K562 (cell line): Measurements from ENCODE around the gene DLGAP1. TPM values are rescaled to one million over a fixed set of nuclear protein-coding genes. Genes with fewer than 3 reads are reported as not detected.

ENCODE experiments used
- ATAC-seq: fragments of 200-7000 bp; cut with Tn5 transposase; 3 replicates; pipeline ENCODE4 v1.9.1; 2020; ENCODE audit warnings: moderate library complexity
- BruUV-seq: library from RNA; stranded (reverse); fragments of 400-500 nt; replicated peaks from 2 replicates; lab custom pipeline; 2021; lab: Mats Ljungman, UMichigan
- CTCF ChIA-PET: fragments of 300-600 bp; formaldehyde crosslinking; extraction: SDS; loops from one replicate; lab custom pipeline; 2021; ENCODE audit warnings: low intra/inter-chr PET ratio; lab: Yijun Ruan, JAX
- POLR2A ChIA-PET: fragments of 300-600, 350-650 bp; sonication (Branson Sonifier 250); formaldehyde crosslinking; extraction: SDS; loops from one replicate; lab custom pipeline; 2021; ENCODE audit warnings: antibody characterized with exemption, inconsistent platforms; lab: Yijun Ruan, JAX
- DNase-seq, 4 experiments: peaks; one replicate each; pipeline versions ENCODE4 v3.0.0 to v3.0.0-alpha.2; 2011 to 2018; ENCODE audit warnings: low spot score in 3 of 4, mixed read lengths in 3 of 4; ENCODE audit errors: extremely low read depth in 1 of 4
- FAIRE-seq: peaks from 2 replicates; lab custom pipeline; 2011; peaks lifted over from hg19 to GRCh38; lab: Jason Lieb, UNC
- H2AFZ ChIP-seq: 2 replicates; pipeline ENCODE4 v1.6.0; 2011; ENCODE audit warnings: low read depth, low read length, control low read depth, inconsistent platforms
- H3K27ac ChIP-seq: fragments of 200-600 bp; 3 replicates; pipeline ENCODE4 v1.8.0; 2011; ENCODE audit warnings: low read depth, mild to moderate bottlenecking, control low read depth, inconsistent platforms, low read length, moderate library complexity, mixed read lengths; ENCODE audit errors: extremely low read depth
- H3K27me3 ChIP-seq, 2 experiments: fragments of 300-600 bp in 1 of 2; 2 replicates in 1 of 2; 3 replicates in 1 of 2; pipeline versions ENCODE4 v1.6.0 to v1.8.0; 2011; ENCODE audit warnings: inconsistent platforms in 2 of 2, low read length in 2 of 2, mild to moderate bottlenecking in 1 of 2, mixed read lengths in 1 of 2, moderate library complexity in 1 of 2; ENCODE audit not compliant: control insufficient read depth in 2 of 2, insufficient read depth in 2 of 2
- H3K36me3 ChIP-seq: fragments of 300-600 bp; 3 replicates; pipeline ENCODE4 v1.8.0; 2011; ENCODE audit warnings: mild to moderate bottlenecking, low read length, inconsistent platforms; ENCODE audit not compliant: control insufficient read depth, insufficient read depth
- H3K4me1 ChIP-seq, 2 experiments: fragments of 200-600 bp in 1 of 2; replicated peaks in 1 of 2; 2 replicates in 1 of 2; 3 replicates in 1 of 2; pipeline versions ENCODE4 v1.5.1 to v1.8.0; 2011; ENCODE audit warnings: inconsistent platforms in 2 of 2, low read length in 2 of 2, mild to moderate bottlenecking in 1 of 2, mixed read lengths in 1 of 2, moderate library complexity in 1 of 2; ENCODE audit not compliant: control insufficient read depth in 2 of 2, insufficient read depth in 2 of 2
- H3K4me2 ChIP-seq: 2 replicates; pipeline ENCODE4 v1.6.1; 2011; ENCODE audit warnings: low read length, control low read depth, inconsistent platforms, mixed read lengths; ENCODE audit not compliant: insufficient read depth
- H3K4me3 ChIP-seq: fragments of 200-600 bp; sonication (generic), shearing (Covaris generic); 2 replicates; pipeline ENCODE4 v1.5.1; 2016; ENCODE audit warnings: control low read depth, inconsistent platforms
- H3K79me2 ChIP-seq: fragments of 200-600 bp; 3 replicates; pipeline ENCODE4 v1.8.0; 2011; ENCODE audit warnings: low read length, inconsistent platforms; ENCODE audit not compliant: control insufficient read depth, insufficient read depth
- H3K9ac ChIP-seq, 2 experiments: 2 replicates each; pipeline versions ENCODE4 v1.6.0 to v1.6.1; 2011; ENCODE audit warnings: low read depth in 2 of 2, low read length in 2 of 2, control low read depth in 1 of 2, inconsistent platforms in 1 of 2, mild to moderate bottlenecking in 1 of 2, mixed read lengths in 1 of 2; ENCODE audit not compliant: insufficient read depth in 1 of 2
- H3K9me1 ChIP-seq: one replicate; pipeline ENCODE4 v1.6.0; 2011; ENCODE audit warnings: inconsistent platforms, mild to moderate bottlenecking, low read length, moderate library complexity; ENCODE audit not compliant: control insufficient read depth, insufficient read depth
- H3K9me3 ChIP-seq: replicated peaks from 2 replicates; pipeline ENCODE4 v1.5.1; 2011; ENCODE audit warnings: low read depth, low read length, inconsistent platforms; ENCODE audit not compliant: control insufficient read depth, insufficient read depth
- H4K20me1 ChIP-seq: replicated peaks from 2 replicates; pipeline ENCODE4 v1.6.1; 2011; ENCODE audit warnings: low read length, inconsistent platforms, mixed read lengths; ENCODE audit not compliant: control insufficient read depth, insufficient read depth
- CREB3 ChIP-seq: fragments of 450-650 bp; conservative IDR thresholded peaks from 2 replicates; pipeline ENCODE4 v1.6.1; 2016; ENCODE audit warnings: missing genetic modification characterization, low read depth, mild to moderate bottlenecking, missing compliant biosample characterization, moderate library complexity
- HMGXB4 ChIP-seq: sonication (generic); formaldehyde crosslinking; IDR thresholded peaks from 2 replicates; pipeline ENCODE4 v1.8.1; 2023; ENCODE audit warnings: mild to moderate bottlenecking, missing genetic modification reagents
- HNRNPH1 ChIP-seq: fragments of 200-400 bp; formaldehyde crosslinking; optimal IDR thresholded peaks from 2 replicates; pipeline ENCODE3; 2017; ENCODE audit warnings: low read depth, mild to moderate bottlenecking, low read length, moderate library complexity
- RAD21 ChIP-seq, 2 experiments: fragments of 250-450 bp in 1 of 2; fragments of 450-650 bp in 1 of 2; sonication (Bioruptor Pico) in 1 of 2; formaldehyde crosslinking in 1 of 2; IDR thresholded peaks in 1 of 2; conservative IDR thresholded peaks in 1 of 2; 2 replicates each; pipeline versions ENCODE4 v1.4.0 to v1.8.0; 2020 to 2022; ENCODE audit warnings: mild to moderate bottlenecking in 2 of 2, moderate library complexity in 1 of 2
- ZNF592 ChIP-seq: fragments of 450-650 bp; IDR thresholded peaks from 2 replicates; pipeline ENCODE4 v1.6.1; 2017; ENCODE audit warnings: antibody characterized with exemption, mild to moderate bottlenecking
- ZNF75A ChIP-seq: fragments of 450-650 bp; formaldehyde crosslinking; IDR thresholded peaks from 2 replicates; pipeline ENCODE4 v1.4.0; 2020; ENCODE audit warnings: mild to moderate bottlenecking
- WGBS: fragments of 100-300 bp; shearing (Covaris generic); methylation state at CpG from one replicate; pipeline ENCODE4 v1.1.6; 2016; ENCODE audit warnings: low coverage, mixed read lengths; ENCODE audit not compliant: insufficient coverage; ENCODE audit errors: missing lambda C conversion rate; 5-methylcytosine and 5-hydroxymethylcytosine counted together
- in situ Hi-C: fragments of 300-500 bp; cut with MboI; formaldehyde crosslinking; loops from 4 replicates; pipeline ENCODE4 v1.15.0; 2018; ENCODE audit warnings: inconsistent platforms, mixed read lengths
- intact Hi-C: fragments of 100-400 bp; cut with micrococcal nuclease; formaldehyde crosslinking; loops from 2 replicates; pipeline ENCODE4 v1.14.2; 2022
- polyA plus RNA-seq, 8 experiments: library from polyadenylated mRNA; depleted of rRNA in 4 of 8; stranded (reverse) in 5 of 8; unstranded in 3 of 8; fragments of >200 nt; fragmentation: Nextera tagmentation in 2 of 8; fragmentation: Illumina TruSeq in 1 of 8; extraction: Ambion mirVana in 2 of 8; extraction: Trizol in 1 of 8; gene quantifications; 2 replicates each; pipeline versions ENCODE4 v1.2.1 to v1.2.3, GENCODE V29; 2011 to 2014; ENCODE audit warnings: inconsistent platforms in 1 of 8, missing spikeins in 1 of 8
- total RNA-seq, 7 experiments: library from RNA; depleted of rRNA in 6 of 7; stranded (reverse); fragments of >200 nt in 6 of 7; fragmentation: Illumina TruSeq in 2 of 7; extraction: Trizol in 2 of 7; gene quantifications; 2 replicates each; pipeline versions ENCODE4 v1.2.1 to v1.2.3, GENCODE V29; 2011 to 2021; ENCODE audit warnings: low replicate concordance in 1 of 7

Gene DLGAP1
- total and polyA plus RNA-seq, 9 of the 15 experiments (the other 6 are each of a cell fraction or from before 2014, with no cell fraction given), result 0.04 to 0.22 (median 0.08) TPM

GRCh38 chr18:4130734-4131719, 324.1 kb downstream of the DLGAP1 start:
- in situ Hi-C loops, result no loop called here
- no peaks in the 10 kb centered on the region; the same call in 1 of the 2 replicates for H3K9me3 ChIP-seq
- H3K36me3 ChIP-seq, result no peaks in the 10 kb centered on the region
- no peak overlapping the region for H3K27ac ChIP-seq
- no peak overlapping the region for H2AFZ ChIP-seq
- no peaks in the 10 kb centered on the region for H3K4me1 ChIP-seq
- H3K9me1 ChIP-seq, result no peaks in the 10 kb centered on the region
- whole genome bisulfite sequencing, result 2% methylated on average over 12 of the region's 12 CpGs
- TF ChIP-seq RAD21 (CRISPR knock-in tag; conservative IDR thresholded peaks at IDR 0.05 in 1 of 2, IDR thresholded peaks at IDR 0.05 in 1 of 2), result no peak
- no peak for TF ChIP-seq HMGXB4
- TF ChIP-seq HNRNPH1, result no peak
- TF ChIP-seq CREB3 (tag), result no peak
- no peak for TF ChIP-seq ZNF592
- no peak for TF ChIP-seq ZNF75A (CRISPR knock-in tag)
- H3K27me3 ChIP-seq, result no peaks in the 10 kb centered on the region
- no peaks in the 10 kb centered on the region for H4K20me1 ChIP-seq
- H3K79me2 ChIP-seq, result no peaks in the 10 kb centered on the region
- DNase-seq, result no peak
- H3K9ac ChIP-seq, result no peak overlapping the region
- BruUV-seq, result no TSS peak
- H3K4me3 ChIP-seq, result no peak overlapping the region
- intact Hi-C loops, result no loop called here
- no peak overlapping the region for H3K4me2 ChIP-seq
- FAIRE-seq, result no peak
- ATAC-seq, result no peak
- ChIA-PET POLR2A (no interaction called here), CTCF (no interaction called here)
